Thoracic aorta (tissue), 2 donors: ENCODE data around the gene SRSF11. TPM values are rescaled to one million over a fixed set of nuclear protein-coding genes. Genes with fewer than 3 reads are reported as not detected.
"Not testable (repeated sequence)": the region's sequence is repeated elsewhere in the genome, so short reads cannot be mapped to it uniquely, and the experiment has no call there.

Experiments used
- ATAC-seq: fragments of 150-250 bp; one replicate; pipeline ENCODE4 v1.8.0; 2017; ENCODE audit warnings: low read depth; ENCODE audit not compliant: insufficient number of reproducible peaks, low FRiP score
- DNase-seq: peaks from one replicate; pipeline ENCODE4 v3.0.0-alpha.2; 2020; ENCODE audit warnings: low spot score
- H3K27ac ChIP-seq, 2 donors: fragments of 200-600 bp; sonication (generic); 1 replicate in 1 of 2; 2 replicates in 1 of 2; pipeline ENCODE4 v1.5.1; 2016; ENCODE audit warnings: mild to moderate bottlenecking in 2 of 2, moderate library complexity in 2 of 2
- H3K27me3 ChIP-seq: fragments of 200-600 bp; sonication (generic); replicated peaks from 2 replicates; pipeline ENCODE4 v1.6.0; 2016; ENCODE audit warnings: mild to moderate bottlenecking; ENCODE audit not compliant: insufficient read depth
- H3K36me3 ChIP-seq: fragments of 200-600 bp; sonication (generic); one replicate; pipeline ENCODE4 v1.5.1; 2016
- H3K4me1 ChIP-seq, 2 donors: fragments of 200-600 bp; sonication (generic); 1 replicate in 1 of 2; 2 replicates in 1 of 2; pipeline versions ENCODE4 v1.5.1 to v1.6.0; 2016; ENCODE audit warnings: low read depth in 2 of 2, mild to moderate bottlenecking in 1 of 2; ENCODE audit not compliant: control insufficient read depth in 1 of 2
- H3K4me3 ChIP-seq: fragments of 200-600 bp; sonication (generic); 2 replicates; pipeline ENCODE4 v1.5.1; 2016; ENCODE audit warnings: mild to moderate bottlenecking
- H3K9me3 ChIP-seq: fragments of 200-600 bp; sonication (generic); 2 replicates; pipeline ENCODE4 v1.5.1; 2016
- CTCF ChIP-seq: fragments of 200-600 bp; sonication (generic); IDR thresholded peaks from one replicate; pipeline ENCODE4 v1.5.1; 2019; ENCODE audit warnings: antibody characterized with exemption
- total RNA-seq, 2 donors: library from RNA; depleted of rRNA; stranded (reverse); fragments of >200 nt; gene quantifications; one replicate each; pipeline versions ENCODE4 v1.1.0 to v1.2.3, GENCODE V29; 2016

Gene SRSF11, protein sequence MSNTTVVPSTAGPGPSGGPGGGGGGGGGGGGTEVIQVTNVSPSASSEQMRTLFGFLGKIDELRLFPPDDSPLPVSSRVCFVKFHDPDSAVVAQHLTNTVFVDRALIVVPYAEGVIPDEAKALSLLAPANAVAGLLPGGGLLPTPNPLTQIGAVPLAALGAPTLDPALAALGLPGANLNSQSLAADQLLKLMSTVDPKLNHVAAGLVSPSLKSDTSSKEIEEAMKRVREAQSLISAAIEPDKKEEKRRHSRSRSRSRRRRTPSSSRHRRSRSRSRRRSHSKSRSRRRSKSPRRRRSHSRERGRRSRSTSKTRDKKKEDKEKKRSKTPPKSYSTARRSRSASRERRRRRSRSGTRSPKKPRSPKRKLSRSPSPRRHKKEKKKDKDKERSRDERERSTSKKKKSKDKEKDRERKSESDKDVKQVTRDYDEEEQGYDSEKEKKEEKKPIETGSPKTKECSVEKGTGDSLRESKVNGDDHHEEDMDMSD
- total RNA-seq: 100 to 1,000 TPM; 146 to 282 TPM

GRCh38 chr1:70221238-70222121 is at the start of gene SRSF11:
TSS of gene SRSF11 (plus strand) at chr1:70221380. CDS start at chr1:70221637, 257 bp downstream.
- peak within 1 kb of the TSS; percentile 94 for H3K4me3 ChIP-seq
- peak within 1 kb of the TSS; percentile 86 to 94 for H3K27ac ChIP-seq
- H3K9me3 ChIP-seq: no peaks in the 10 kb centered on the region
- peak; percentile 85 for DNase-seq
- peaks cover 29 to 45% of the 10 kb centered on the region in 2 donors for H3K4me1 ChIP-seq
- TF ChIP-seq CTCF: no peak
- no peaks in the 10 kb centered on the region for H3K27me3 ChIP-seq
- ATAC-seq: peak; percentile 81
- no peaks in the 10 kb centered on the region for H3K36me3 ChIP-seq

- H3K9me3 ChIP-seq: no peaks in the 10 kb centered on the region
- no peaks in the 10 kb centered on the region for H3K27me3 ChIP-seq
- TF ChIP-seq CTCF: no peak
- ATAC-seq: no peak
- H3K27ac ChIP-seq: no peak overlapping the region
- H3K36me3 ChIP-seq: peaks cover 3% of the 10 kb centered on the region
- no peak for DNase-seq
- H3K4me3 ChIP-seq: no peak overlapping the region
- H3K4me1 ChIP-seq: no peaks in the 10 kb centered on the region
Measured at GRCh38 chr1:70171512-70171911, 49.7 kb upstream of the SRSF11 start.

GRCh38 chr1:70185181-70185580 is 36.0 kb upstream of the SRSF11 start:
- not testable (repeated sequence) for H3K4me1 ChIP-seq, H3K9me3 ChIP-seq, ATAC-seq, DNase-seq, H3K36me3 ChIP-seq, H3K4me3 ChIP-seq, H3K27ac ChIP-seq, H3K27me3 ChIP-seq

- Histone ChIP-seq H3K4me1 (no peaks in the 10 kb centered on the region), H3K27me3 (no peaks in the 10 kb centered on the region), H3K4me3 (no peak overlapping the region), H3K9me3 (no peaks in the 10 kb centered on the region), H3K27ac (no peak overlapping the region), H3K36me3 (peaks cover 1% of the 10 kb centered on the region)
- no peak for TF ChIP-seq CTCF
- DNase-seq: no peak
- no peak for ATAC-seq
Measured at GRCh38 chr1:70188522-70188921, 32.7 kb upstream of the SRSF11 start.

DNA sequence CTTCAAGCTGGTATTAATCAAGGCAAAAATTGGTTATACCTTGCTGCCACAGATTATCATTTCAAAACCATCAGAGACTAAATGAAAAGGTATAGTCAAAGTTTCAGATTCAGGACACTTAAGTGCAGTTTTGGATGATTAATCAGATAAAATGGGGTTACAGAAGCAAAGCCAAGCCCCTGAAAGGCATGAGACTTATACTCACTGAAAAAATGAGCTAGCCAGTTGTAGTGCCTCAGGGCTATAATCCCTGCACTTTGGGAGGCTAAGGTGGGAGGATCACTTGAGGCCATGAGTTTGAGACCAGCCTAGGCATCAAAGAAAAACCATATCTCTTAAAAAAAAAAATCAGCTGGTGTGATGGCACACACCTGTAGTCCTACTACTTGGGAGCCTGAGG is 31.0 kb upstream of the SRSF11 start:
- no peak for ATAC-seq
- Histone ChIP-seq H3K4me1 (no peaks in the 10 kb centered on the region), H3K9me3 (no peaks in the 10 kb centered on the region), H3K27ac (no peak overlapping the region), H3K27me3 (no peaks in the 10 kb centered on the region), H3K4me3 (no peak overlapping the region), H3K36me3 (no peaks in the 10 kb centered on the region)
- DNase-seq: no peak
- no peak for TF ChIP-seq CTCF

GRCh38 chr1:70192446-70192845 is 28.7 kb upstream of the SRSF11 start:
- not testable (repeated sequence) for DNase-seq, ATAC-seq, H3K4me3 ChIP-seq, H3K27me3 ChIP-seq, H3K9me3 ChIP-seq, H3K27ac ChIP-seq, H3K4me1 ChIP-seq, H3K36me3 ChIP-seq
